IMR-90 (cell line): Measurements from ENCODE around the gene MRE11. TPM values are rescaled to one million over a fixed set of nuclear protein-coding genes. Genes with fewer than 3 reads are reported as not detected.

Experiments
- ATAC-seq: fragments of 200-7000 bp; cut with Tn5 transposase; 2 replicates; pipeline ENCODE4 v1.9.1; 2020; ENCODE audit warnings: low read depth, mild to moderate bottlenecking, moderate library complexity
- BruUV-seq: library from RNA; stranded (reverse); fragments of 400-500 nt; replicated peaks from 2 replicates; lab custom pipeline; 2021; lab: Mats Ljungman, UMichigan
- CTCF ChIA-PET: fragments of 300-600 bp; formaldehyde crosslinking; extraction: SDS; loops from one replicate; lab custom pipeline; 2021; ENCODE audit warnings: antibody characterized with exemption; lab: Yijun Ruan, JAX
- POLR2A ChIA-PET: fragments of 300-600 bp; sonication (Branson Sonifier 250); formaldehyde crosslinking; loops from one replicate; lab custom pipeline; 2022; ENCODE audit warnings: antibody characterized with exemption; ENCODE audit not compliant: unreplicated experiment; lab: Charles Lee
- DNase-seq: peaks from one replicate; pipeline ENCODE4 v3.0.0; 2013
- H2AFZ ChIP-seq: replicated peaks from 2 replicates; pipeline ENCODE3; 2013; ENCODE audit warnings: low read length, mild to moderate bottlenecking; ENCODE audit not compliant: poor library complexity
- H2AK5ac ChIP-seq: 2 replicates; pipeline ENCODE4 v1.6.1; 2013; ENCODE audit warnings: low read depth, low read length, inconsistent platforms
- H2AK9ac ChIP-seq: replicated peaks from 2 replicates; pipeline ENCODE3; 2013; ENCODE audit warnings: mild to moderate bottlenecking, low read depth, low read length, moderate library complexity; ENCODE audit not compliant: poor library complexity
- H2BK120ac ChIP-seq: 2 replicates; pipeline ENCODE4 v1.6.1; 2013; ENCODE audit warnings: low read depth, low read length, inconsistent platforms
- H2BK15ac ChIP-seq: 3 replicates; pipeline ENCODE4 v1.6.1; 2013; ENCODE audit warnings: low read depth, low read length, inconsistent platforms
- H2BK20ac ChIP-seq: 2 replicates; pipeline ENCODE4 v1.6.1; 2013; ENCODE audit warnings: low read depth, mild to moderate bottlenecking, inconsistent platforms, low read length, moderate library complexity
- H2BK5ac ChIP-seq: 2 replicates; pipeline ENCODE4 v1.6.1; 2013; ENCODE audit warnings: mild to moderate bottlenecking, low read depth, low read length, inconsistent platforms; ENCODE audit not compliant: poor library complexity, severe bottlenecking
- H3K14ac ChIP-seq: replicated peaks from 2 replicates; pipeline ENCODE4 v1.6.1; 2013; ENCODE audit warnings: low read depth, low read length, inconsistent platforms
- H3K18ac ChIP-seq: 2 replicates; pipeline ENCODE4 v1.6.1; 2013; ENCODE audit warnings: low read depth, low read length, control low read depth
- H3K23ac ChIP-seq: 2 replicates; pipeline ENCODE4 v1.6.1; 2013; ENCODE audit warnings: low read depth, low read length, inconsistent platforms
- H3K27ac ChIP-seq: 2 replicates; pipeline ENCODE4 v1.5.1; 2013; ENCODE audit warnings: mild to moderate bottlenecking, control low read depth, low read length; ENCODE audit not compliant: insufficient read depth
- H3K27me3 ChIP-seq: 2 replicates; pipeline ENCODE4 v1.6.1; 2013; ENCODE audit warnings: low read length; ENCODE audit not compliant: control insufficient read depth, insufficient read depth
- H3K36me3 ChIP-seq: 2 replicates; pipeline ENCODE4 v1.6.1; 2013; ENCODE audit warnings: low read length, mixed read lengths; ENCODE audit not compliant: control insufficient read depth, insufficient read depth
- H3K4ac ChIP-seq: 2 replicates; pipeline ENCODE4 v1.6.1; 2013; ENCODE audit warnings: low read depth, low read length, inconsistent platforms
- H3K4me1 ChIP-seq: 2 replicates; pipeline ENCODE4 v1.6.1; 2013; ENCODE audit warnings: low read length, mixed read lengths; ENCODE audit not compliant: control insufficient read depth, insufficient read depth
- H3K4me2 ChIP-seq: 2 replicates; pipeline ENCODE4 v1.6.1; 2013; ENCODE audit warnings: low read depth, mild to moderate bottlenecking, control low read depth, low read length, moderate library complexity
- H3K4me3 ChIP-seq: 2 replicates; pipeline ENCODE4 v1.5.1; 2013; ENCODE audit warnings: low read depth, mild to moderate bottlenecking, control low read depth, low read length, moderate library complexity; ENCODE audit not compliant: insufficient read depth
- H3K56ac ChIP-seq: 2 replicates; pipeline ENCODE4 v1.6.1; 2013; ENCODE audit warnings: low read length, inconsistent platforms; ENCODE audit not compliant: insufficient read depth; ENCODE audit errors: extremely low read depth
- H3K79me1 ChIP-seq, 2 experiments: 2 replicates each; pipeline ENCODE4 v1.6.1; 2013; ENCODE audit warnings: low read length in 2 of 2, inconsistent platforms in 1 of 2, low read depth in 1 of 2
- H3K9ac ChIP-seq: 2 replicates; pipeline ENCODE4 v1.6.1; 2013; ENCODE audit warnings: low read depth, low read length, control low read depth
- H3K9me1 ChIP-seq: 2 replicates; pipeline ENCODE4 v1.6.1; 2013; ENCODE audit warnings: low read length, inconsistent platforms; ENCODE audit not compliant: insufficient read depth
- H3K9me3 ChIP-seq: 2 replicates; pipeline ENCODE4 v1.6.1; 2013; ENCODE audit warnings: low read length; ENCODE audit not compliant: control insufficient read depth, insufficient read depth
- H4K20me1 ChIP-seq: 2 replicates; pipeline ENCODE4 v1.6.1; 2013; ENCODE audit warnings: low read length, inconsistent platforms; ENCODE audit not compliant: insufficient read depth
- H4K5ac ChIP-seq: 2 replicates; pipeline ENCODE4 v1.6.1; 2013; ENCODE audit warnings: mild to moderate bottlenecking, low read depth, low read length, control low read depth
- H4K8ac ChIP-seq, 2 experiments: 2 replicates each; pipeline ENCODE4 v1.6.1; 2013; ENCODE audit warnings: low read depth in 2 of 2, low read length in 2 of 2, control low read depth in 1 of 2, inconsistent platforms in 1 of 2
- H4K91ac ChIP-seq: 2 replicates; pipeline ENCODE4 v1.6.1; 2013; ENCODE audit warnings: low read depth, low read length, inconsistent platforms; ENCODE audit not compliant: insufficient read depth
- BHLHE40 ChIP-seq: fragments of 150-350 bp; IDR thresholded peaks from 2 replicates; pipeline ENCODE4 v1.6.1; 2016; ENCODE audit warnings: mild to moderate bottlenecking, low read depth, low read length
- CEBPB ChIP-seq: IDR thresholded peaks from 2 replicates; pipeline ENCODE4 v1.6.1; 2012; ENCODE audit warnings: low read depth, low read length, improper control_type of control experiment
- ELK1 ChIP-seq: fragments of 150-350 bp; IDR thresholded peaks from 2 replicates; pipeline ENCODE4 v1.6.1; 2016; ENCODE audit warnings: low read depth, mild to moderate bottlenecking, low read length, moderate library complexity, borderline replicate concordance
- MAZ ChIP-seq: IDR thresholded peaks from 2 replicates; pipeline ENCODE4 v1.6.1; 2012; ENCODE audit warnings: low read depth, mild to moderate bottlenecking, low read length, improper control_type of control experiment, moderate library complexity, borderline replicate concordance
- MXI1 ChIP-seq: IDR thresholded peaks from 2 replicates; pipeline ENCODE4 v1.6.1; 2012; ENCODE audit warnings: low read depth, mild to moderate bottlenecking, low read length, moderate library complexity, borderline replicate concordance
- NFE2L2 ChIP-seq: fragments of 150-350 bp; IDR thresholded peaks from 2 replicates; pipeline ENCODE4 v1.6.1; 2016; ENCODE audit warnings: low read depth, mild to moderate bottlenecking, low read length
- RAD21 ChIP-seq: IDR thresholded peaks from 2 replicates; pipeline ENCODE4 v1.6.1; 2012; ENCODE audit warnings: low read length, improper control_type of control experiment
- RCOR1 ChIP-seq: IDR thresholded peaks from 2 replicates; pipeline ENCODE4 v1.6.1; 2012; ENCODE audit warnings: mild to moderate bottlenecking, low read length, improper control_type of control experiment; ENCODE audit not compliant: insufficient replicate concordance
- RFX5 ChIP-seq: IDR thresholded peaks from 2 replicates; pipeline ENCODE4 v1.8.0; 2012; ENCODE audit warnings: low read depth, mild to moderate bottlenecking, low read length, moderate library complexity
- SMC3 ChIP-seq: fragments of 150-350 bp; IDR thresholded peaks from 2 replicates; pipeline ENCODE4 v1.6.1; 2016; ENCODE audit warnings: low read depth, mild to moderate bottlenecking, antibody characterized with exemption, low read length, moderate library complexity
- WGBS, 2 experiments: methylation state at CpG; one replicate each; pipeline versions ENCODE4 v1.1.5 to v1.1.7; 2013; ENCODE audit warnings: missing lambda C conversion rate in 2 of 2; ENCODE audit not compliant: insufficient read length in 1 of 2; ENCODE audit errors: extremely low coverage in 2 of 2; 5-methylcytosine and 5-hydroxymethylcytosine counted together
- dilution Hi-C: fragments of 300-500 bp; cut with HindIII; formaldehyde crosslinking; loops from one replicate; pipeline ENCODE4 v1.14.3; 2018; ENCODE audit warnings: low sequenced_read_pairs; ENCODE audit not compliant: unreplicated experiment
- in situ Hi-C: fragments of 300-500 bp; cut with MboI; formaldehyde crosslinking; loops from 3 replicates; pipeline ENCODE4 v1.14.3; 2019; ENCODE audit warnings: low sequenced_read_pairs, inconsistent platforms, mixed read lengths
- intact Hi-C: fragments of 100-400 bp; cut with micrococcal nuclease; formaldehyde crosslinking; loops from 2 replicates; pipeline ENCODE4 v1.10.0; 2022
- polyA plus RNA-seq, 3 experiments: library from polyadenylated mRNA; depleted of rRNA; stranded (reverse); fragments of >200 nt; gene quantifications; 2 replicates each; pipeline ENCODE4 v1.2.3, GENCODE V29; 2012; ENCODE audit warnings: low replicate concordance in 1 of 3
- total RNA-seq: library from RNA; depleted of rRNA; stranded (reverse); fragments of >200 nt; gene quantifications from 2 replicates; pipeline ENCODE4 v1.2.3, GENCODE V29; 2012
- TF ChIP-seq, protein P1 (sequence below): conservative IDR thresholded peaks from 2 replicates; pipeline ENCODE4 v1.5.1; 2012; ENCODE audit warnings: mild to moderate bottlenecking, low read depth, low read length, improper control_type of control experiment

MRE11 gene
- total and polyA plus RNA-seq, 2 of the 4 experiments (the other 2 are of a cell fraction), result 9.0 to 15.6 TPM

- Histone ChIP-seq H4K8ac (no peak overlapping the region), H3K4me1 (peaks cover 2% of the 10 kb centered on the region; the same call in 1 of the 2 replicates), H2BK5ac (no peak overlapping the region), H4K91ac (no peak overlapping the region), H3K9me3 (no peaks in the 10 kb centered on the region), H3K4me2 (no peak overlapping the region), H2AK5ac (no peak overlapping the region), H4K20me1 (no peaks in the 10 kb centered on the region), H2AK9ac (no peak overlapping the region), H2BK120ac (no peak overlapping the region), H3K9me1 (no peaks in the 10 kb centered on the region), H3K4ac (no peak overlapping the region), H3K9ac (no peak overlapping the region), H3K4me3 (no peak overlapping the region), H3K14ac (no peak overlapping the region), H3K56ac (no peak overlapping the region), H3K27me3 (peaks cover 2% of the 10 kb centered on the region), H4K5ac (no peak overlapping the region), H3K27ac (no peak overlapping the region), H2BK20ac (no peak overlapping the region), H3K18ac (no peak overlapping the region), H2BK15ac (no peak overlapping the region), H3K23ac (no peak overlapping the region), H3K36me3 (no peaks in the 10 kb centered on the region), H3K79me1 (no peaks in the 10 kb centered on the region), H2AFZ (no peak overlapping the region)
- DNase-seq (no peak), ATAC-seq (peak; percentile 62)
- TF ChIP-seq ELK1 (no peak), RFX5 (no peak), RCOR1 (no peak), MXI1 (no peak), SMC3 (0 out of 2 replicates have a peak, but pooled peaks have one; percentile 28), NFE2L2 (no peak), RAD21 (peak; percentile 37), MAZ (no peak), CEBPB (no peak), BHLHE40 (no peak)
- TF ChIP-seq, protein P1, sequence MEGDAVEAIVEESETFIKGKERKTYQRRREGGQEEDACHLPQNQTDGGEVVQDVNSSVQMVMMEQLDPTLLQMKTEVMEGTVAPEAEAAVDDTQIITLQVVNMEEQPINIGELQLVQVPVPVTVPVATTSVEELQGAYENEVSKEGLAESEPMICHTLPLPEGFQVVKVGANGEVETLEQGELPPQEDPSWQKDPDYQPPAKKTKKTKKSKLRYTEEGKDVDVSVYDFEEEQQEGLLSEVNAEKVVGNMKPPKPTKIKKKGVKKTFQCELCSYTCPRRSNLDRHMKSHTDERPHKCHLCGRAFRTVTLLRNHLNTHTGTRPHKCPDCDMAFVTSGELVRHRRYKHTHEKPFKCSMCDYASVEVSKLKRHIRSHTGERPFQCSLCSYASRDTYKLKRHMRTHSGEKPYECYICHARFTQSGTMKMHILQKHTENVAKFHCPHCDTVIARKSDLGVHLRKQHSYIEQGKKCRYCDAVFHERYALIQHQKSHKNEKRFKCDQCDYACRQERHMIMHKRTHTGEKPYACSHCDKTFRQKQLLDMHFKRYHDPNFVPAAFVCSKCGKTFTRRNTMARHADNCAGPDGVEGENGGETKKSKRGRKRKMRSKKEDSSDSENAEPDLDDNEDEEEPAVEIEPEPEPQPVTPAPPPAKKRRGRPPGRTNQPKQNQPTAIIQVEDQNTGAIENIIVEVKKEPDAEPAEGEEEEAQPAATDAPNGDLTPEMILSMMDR, result peak; percentile 46
- dilution Hi-C loops, result no loop called here
- 84% methylated on average over 4 of the region's 5 CpGs; no CpG with 5 or more reads in 1 of the 2 experiments for WGBS, 2 experiments
- intact Hi-C loops, result no loop called here
- CTCF ChIA-PET, result interaction anchor here (0.8 to 1.3 kb wide), 3 partner anchors 9 to 53 kb away, joined by 3 to 5 read pairs (median 4); partner anchors contain the start of gene C11orf97
- POLR2A ChIA-PET, result no interaction called here
- in situ Hi-C loops, result loop anchor here (10.0 kb wide), 1 partner anchor 53 kb away; no protein-coding TSS in a partner anchor
- BruUV-seq, result no TSS peak
Observed at GRCh38 chr11:94521684-94522083, 28.0 kb upstream of the MRE11 start.
